K562 (cell line): ENCODE data around the gene IQGAP3. TPM values are rescaled to one million over a fixed set of nuclear protein-coding genes. Genes with fewer than 3 reads are reported as not detected.

ENCODE experiments used
- CBX3 ChIP-seq, 2 experiments: IDR thresholded peaks; 1 replicate in 1 of 2; 2 replicates in 1 of 2; pipeline ENCODE4 v1.6.1; 2012; ENCODE audit warnings: inconsistent platforms in 2 of 2, low read length in 2 of 2, borderline replicate concordance in 1 of 2, control low read depth in 1 of 2
- EP400 ChIP-seq: fragments of 450-650 bp; IDR thresholded peaks from 2 replicates; pipeline ENCODE4 v1.6.1; 2017; ENCODE audit warnings: antibody characterized with exemption, mild to moderate bottlenecking, moderate library complexity
- GABPB1 ChIP-seq: sonication (generic); formaldehyde crosslinking; IDR thresholded peaks from 2 replicates; pipeline ENCODE4 v1.8.0; 2022; ENCODE audit warnings: mild to moderate bottlenecking, missing genetic modification reagents
- NR2F6 ChIP-seq: fragments of 450-650 bp; formaldehyde crosslinking; IDR thresholded peaks from 2 replicates; pipeline ENCODE4 v1.4.0; 2020; ENCODE audit warnings: mild to moderate bottlenecking
- SMARCA5 ChIP-seq: fragments of 450-650 bp; IDR thresholded peaks from 2 replicates; pipeline ENCODE4 v1.6.1; 2016
- SRSF7 ChIP-seq: fragments of 200-400 bp; formaldehyde crosslinking; optimal IDR thresholded peaks from 2 replicates; pipeline ENCODE3; 2017; ENCODE audit warnings: mild to moderate bottlenecking, low read depth, low read length
- TEAD1 ChIP-seq, 2 experiments: fragments of 450-650 bp in 1 of 2; sonication (generic) in 1 of 2; formaldehyde crosslinking; IDR thresholded peaks; 2 replicates each; pipeline versions ENCODE4 v1.4.0 to v1.8.0; 2020 to 2022; ENCODE audit warnings: mild to moderate bottlenecking in 2 of 2, missing genetic modification reagents in 1 of 2
- THAP12 ChIP-seq: fragments of 250-450 bp; sonication (Bioruptor Pico); IDR thresholded peaks from 2 replicates; pipeline ENCODE4 v1.9.0; 2021; ENCODE audit warnings: mild to moderate bottlenecking, inconsistent platforms
- ZNF354B ChIP-seq: fragments of 250-450 bp; sonication (Bioruptor Pico); IDR thresholded peaks from 2 replicates; pipeline ENCODE4 v1.4.0; 2020
- ZNF395 ChIP-seq: fragments of 200-800 bp; sonication (Bioruptor generic); IDR thresholded peaks from 2 replicates; pipeline ENCODE4 v1.6.1; 2017; ENCODE audit warnings: missing genetic modification characterization, missing compliant biosample characterization
- ZNF398 ChIP-seq: fragments of 250-450 bp; sonication (Bioruptor Pico); IDR thresholded peaks from 2 replicates; pipeline ENCODE4 v1.8.0; 2021; ENCODE audit warnings: moderate library complexity, mild to moderate bottlenecking, inconsistent platforms
- ZNF407 ChIP-seq: fragments of 450-650 bp; IDR thresholded peaks from 2 replicates; pipeline ENCODE4 v1.6.1; 2016; ENCODE audit warnings: low read depth
- polyA plus RNA-seq, 8 experiments: library from polyadenylated mRNA; depleted of rRNA in 4 of 8; stranded (reverse) in 5 of 8; unstranded in 3 of 8; fragments of >200 nt; fragmentation: Nextera tagmentation in 2 of 8; fragmentation: Illumina TruSeq in 1 of 8; extraction: Ambion mirVana in 2 of 8; extraction: Trizol in 1 of 8; gene quantifications; 2 replicates each; pipeline versions ENCODE4 v1.2.1 to v1.2.3, GENCODE V29; 2011 to 2014; ENCODE audit warnings: inconsistent platforms in 1 of 8, missing spikeins in 1 of 8
- total RNA-seq, 7 experiments: library from RNA; depleted of rRNA in 6 of 7; stranded (reverse); fragments of >200 nt in 6 of 7; fragmentation: Illumina TruSeq in 2 of 7; extraction: Trizol in 2 of 7; gene quantifications; 2 replicates each; pipeline versions ENCODE4 v1.2.1 to v1.2.3, GENCODE V29; 2011 to 2021; ENCODE audit warnings: low replicate concordance in 1 of 7

Gene IQGAP3
- total and polyA plus RNA-seq, 9 of the 15 experiments (the other 6 are each of a cell fraction or from before 2014, with no cell fraction given) = 1.4 to 16.6 (median 11.9) TPM

DNA sequence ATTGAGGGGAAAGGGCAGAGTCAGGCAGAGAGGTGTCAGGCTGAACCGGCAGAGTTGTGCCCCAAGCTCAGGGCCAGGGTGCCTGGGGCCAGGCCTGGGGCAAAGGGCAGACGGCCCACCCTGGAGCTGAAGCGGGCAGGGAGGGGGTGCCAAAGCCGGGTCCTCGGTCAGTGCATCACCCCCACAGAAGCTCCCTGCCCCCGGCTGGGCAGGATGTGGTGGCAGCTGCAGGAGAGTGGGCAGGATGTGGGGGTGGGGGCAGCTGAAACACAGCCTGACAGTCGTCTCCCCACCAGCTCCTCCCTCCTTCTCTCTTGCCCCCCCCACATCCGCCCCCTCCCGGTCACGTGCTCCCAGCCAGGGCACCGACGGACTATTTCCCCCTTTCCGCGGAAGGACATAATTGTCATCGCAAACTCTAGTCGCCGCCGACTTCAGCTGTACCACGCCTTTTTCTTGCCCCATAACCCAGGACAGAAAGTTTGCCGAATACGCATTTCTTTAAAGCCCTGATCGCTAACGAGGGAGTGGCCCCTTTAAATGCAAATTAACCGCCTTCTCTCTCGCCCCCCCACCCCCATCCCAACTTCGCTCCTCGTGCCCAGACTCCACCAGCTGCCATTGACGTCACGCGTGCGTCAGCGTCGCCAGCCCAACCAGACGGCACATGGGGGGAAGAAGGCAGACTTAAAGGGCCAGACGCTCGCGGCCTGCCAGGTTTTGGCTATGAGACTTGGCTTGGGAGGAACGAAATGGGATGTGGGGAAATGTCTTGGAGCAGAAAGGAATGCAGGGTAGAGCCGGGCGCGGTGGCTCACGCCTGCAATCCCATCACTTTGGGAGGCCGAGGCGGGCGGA, 67.3 kb downstream of the IQGAP3 start (continued):
- no peak for TF ChIP-seq ZNF398 (CRISPR knock-in tag)
- no peak for TF ChIP-seq SRSF7
- peak; percentile 49; the same call in 1 of the 2 replicates for TF ChIP-seq GABPB1 (CRISPR knock-in tag)
- TF ChIP-seq SMARCA5 = no peak; the same call in 1 of the 2 replicates
- TF ChIP-seq ZNF407 = no peak
- peak; percentile 97 for TF ChIP-seq ZNF395 (CRISPR knock-in tag)
- TF ChIP-seq CBX3 (IDR thresholded peaks at IDR 0.05; ENCODE audit: borderline replicate concordance in 1 of 2, low read length in 2 of 2) = no peak
- no peak for TF ChIP-seq THAP12 (CRISPR knock-in tag)
- TF ChIP-seq EP400 = peak; percentile 91
- no peak for TF ChIP-seq NR2F6 (CRISPR knock-in tag)
- TF ChIP-seq TEAD1 (CRISPR knock-in tag; IDR thresholded peaks at IDR 0.05) = peak in 1 of 2 experiments; percentile 88; a peak in 1 of 4 replicates
- no peak for TF ChIP-seq ZNF354B (CRISPR knock-in tag)
